NCI-H526 treated with DMSO at 0.1 percent for 48 hours (cell line): ENCODE measurements around the gene FXR2.
A peak's percentile ranks its signal among the peaks of the same experiment; 100 is the strongest.
"Not testable (repeated sequence)": the region's sequence is repeated elsewhere in the genome, so short reads cannot be mapped to it uniquely, and the experiment has no call there.

Experiments
- DNase-seq: peaks from one replicate; lab custom pipeline; 2025; lab: John Stamatoyannopoulos, UW

FXR2 gene

GRCh38 chr17:7627250-7628121 lies 12.8 kb upstream of the FXR2 start, which contains the start of gene SAT2:
TSS of gene SAT2 (minus strand) at chr17:7627821. CDS start at chr17:7627635, 186 bp downstream.
- DNase-seq: peak; percentile 69

GRCh38 chr17:7626956-7627249 lies 12.2 kb upstream of the FXR2 start:
- DNase-seq: no peak

- DNase-seq: no peak
Observed at GRCh38 chr17:7626307-7626706, 11.6 kb upstream of the FXR2 start.

- not testable (repeated sequence) for DNase-seq
Observed at GRCh38 chr17:7625749-7626148, 11.1 kb upstream of the FXR2 start.

- no peak for DNase-seq
Observed at GRCh38 chr17:7623661-7624060, 9.0 kb upstream of the FXR2 start.

GRCh38 chr17:7620835-7621234 lies 6.1 kb upstream of the FXR2 start:
- no peak for DNase-seq

GRCh38 chr17:7618608-7619007 lies 3.9 kb upstream of the FXR2 start:
- DNase-seq: no peak

- DNase-seq: no peak
Observed at GRCh38 chr17:7615265-7615747, 609 bp upstream of the FXR2 start.

GRCh38 chr17:7613769-7614424 lies 800 bp downstream of the FXR2 start:
- DNase-seq: no peak

GRCh38 chr17:7612294-7612640 lies 2.4 kb downstream of the FXR2 start:
- no peak for DNase-seq

GRCh38 chr17:7611635-7612293 lies 2.9 kb downstream of the FXR2 start:
- no peak for DNase-seq

- no peak for DNase-seq
Observed at GRCh38 chr17:7610641-7611040, 4.1 kb downstream of the FXR2 start.

GRCh38 chr17:7606280-7606679 lies 8.4 kb downstream of the FXR2 start:
- DNase-seq: no peak

GRCh38 chr17:7597561-7597960 lies 17.1 kb downstream of the FXR2 start:
- DNase-seq: not testable (repeated sequence)

- no peak for DNase-seq
Observed at GRCh38 chr17:7593296-7593695, 21.4 kb downstream of the FXR2 start.

GRCh38 chr17:7592422-7593021 lies 22.2 kb downstream of the FXR2 start:
- no peak for DNase-seq

- no peak for DNase-seq
Observed at GRCh38 chr17:7591596-7591995, 23.1 kb downstream of the FXR2 start.

- no peak for DNase-seq
Observed at GRCh38 chr17:7590743-7591142, 24.0 kb downstream of the FXR2 start.

- no peak for DNase-seq
Observed at GRCh38 chr17:7589891-7590691, 24.6 kb downstream of the FXR2 start, which contains the start of gene SOX15. TSS of gene SOX15 (minus strand) at chr17:7590094. CDS start at chr17:7589676, 418 bp downstream.

GRCh38 chr17:7589204-7589868 lies 25.4 kb downstream of the FXR2 start:
- DNase-seq: peak; percentile 28
